Measurements from ENCODE around the gene LSR. TPM values are rescaled to one million over a fixed set of nuclear protein-coding genes. Genes with fewer than 3 reads are reported as not detected.

LSR gene
- total RNA-seq, 1 donor from 2014 or later, result 32.9 TPM

- intact Hi-C loops (cut with DNase I), result no loop called here
- no peaks in the 10 kb centered on the region for H3K9me3 ChIP-seq
- H3K27me3 ChIP-seq, result no peaks in the 10 kb centered on the region
- TF ChIP-seq POLR2A (IDR thresholded peaks at IDR 0.05), result no peak
- no peak for TF ChIP-seq POLR2AphosphoS5 (IDR thresholded peaks at IDR 0.05; ENCODE audit: insufficient read depth in 1 of 2, low read depth in 1 of 2)
- TF ChIP-seq, protein P1, sequence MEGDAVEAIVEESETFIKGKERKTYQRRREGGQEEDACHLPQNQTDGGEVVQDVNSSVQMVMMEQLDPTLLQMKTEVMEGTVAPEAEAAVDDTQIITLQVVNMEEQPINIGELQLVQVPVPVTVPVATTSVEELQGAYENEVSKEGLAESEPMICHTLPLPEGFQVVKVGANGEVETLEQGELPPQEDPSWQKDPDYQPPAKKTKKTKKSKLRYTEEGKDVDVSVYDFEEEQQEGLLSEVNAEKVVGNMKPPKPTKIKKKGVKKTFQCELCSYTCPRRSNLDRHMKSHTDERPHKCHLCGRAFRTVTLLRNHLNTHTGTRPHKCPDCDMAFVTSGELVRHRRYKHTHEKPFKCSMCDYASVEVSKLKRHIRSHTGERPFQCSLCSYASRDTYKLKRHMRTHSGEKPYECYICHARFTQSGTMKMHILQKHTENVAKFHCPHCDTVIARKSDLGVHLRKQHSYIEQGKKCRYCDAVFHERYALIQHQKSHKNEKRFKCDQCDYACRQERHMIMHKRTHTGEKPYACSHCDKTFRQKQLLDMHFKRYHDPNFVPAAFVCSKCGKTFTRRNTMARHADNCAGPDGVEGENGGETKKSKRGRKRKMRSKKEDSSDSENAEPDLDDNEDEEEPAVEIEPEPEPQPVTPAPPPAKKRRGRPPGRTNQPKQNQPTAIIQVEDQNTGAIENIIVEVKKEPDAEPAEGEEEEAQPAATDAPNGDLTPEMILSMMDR (IDR thresholded peaks at IDR 0.05), result no peak
- no peaks in the 10 kb centered on the region for H3K36me3 ChIP-seq
- no peak overlapping the region for H3K27ac ChIP-seq
- H3K4me3 ChIP-seq, result no peak overlapping the region
- peaks cover 34% of the 10 kb centered on the region for H3K4me1 ChIP-seq
- peak in 1 of 2 donors; percentile 29 for DNase-seq (ENCODE audit: extremely low spot score in 2 of 2)
Observed at GRCh38 chr19:35209646-35210045, 39.2 kb upstream of the LSR start.

DNA sequence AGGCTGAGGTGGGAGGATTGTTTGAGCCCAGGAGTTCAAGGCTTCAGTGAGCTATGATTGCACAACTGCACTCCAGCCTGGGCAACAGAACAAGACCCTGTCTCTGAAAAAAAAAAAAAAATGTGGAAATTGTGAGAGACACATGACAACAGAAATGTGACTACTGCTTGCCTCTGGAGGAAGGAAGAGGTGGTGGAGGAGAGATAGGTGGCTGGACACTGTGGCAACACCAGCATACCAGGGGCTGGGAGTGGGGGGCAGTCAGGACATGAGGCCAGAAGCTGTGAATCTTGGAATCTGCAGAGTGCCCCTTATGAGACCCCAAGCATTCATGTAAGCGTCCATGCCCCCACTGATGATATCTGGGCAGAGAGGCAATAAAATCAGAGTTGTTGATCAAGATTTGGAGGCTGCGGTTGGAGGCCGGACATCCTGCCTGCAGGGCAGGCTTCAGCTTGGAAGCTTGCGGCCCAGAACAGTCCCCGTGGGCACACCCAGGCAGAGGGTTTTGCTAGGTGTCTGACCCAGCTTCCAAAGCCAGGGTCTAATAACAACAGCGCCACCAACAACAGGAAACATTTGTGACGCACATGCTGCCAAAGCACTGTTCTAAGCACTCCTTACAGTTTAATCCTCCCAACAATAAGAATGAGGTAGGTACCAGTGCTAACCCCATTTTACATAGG, 37.1 kb upstream of the LSR start:
- DNase-seq (ENCODE audit: extremely low spot score in 2 of 2), result no peak
- H3K4me3 ChIP-seq, result no peak overlapping the region
- peak overlapping the region; percentile 62 for H3K27ac ChIP-seq
- H3K27me3 ChIP-seq, result no peaks in the 10 kb centered on the region
- H3K9me3 ChIP-seq, result no peaks in the 10 kb centered on the region
- no peaks in the 10 kb centered on the region for H3K36me3 ChIP-seq
- H3K4me1 ChIP-seq, result peaks cover 37% of the 10 kb centered on the region
- intact Hi-C loops (cut with DNase I), result no loop called here
- no peak for TF ChIP-seq POLR2A (IDR thresholded peaks at IDR 0.05)
- TF ChIP-seq, protein P1 (IDR thresholded peaks at IDR 0.05), result no peak
- TF ChIP-seq POLR2AphosphoS5 (IDR thresholded peaks at IDR 0.05; ENCODE audit: insufficient read depth in 1 of 2, low read depth in 1 of 2), result peak; percentile 22 to 78

GRCh38 chr19:35212241-35212640, 36.6 kb upstream of the LSR start:
- Histone ChIP-seq H3K27ac (peak overlapping the region; percentile 62), H3K27me3 (no peaks in the 10 kb centered on the region), H3K4me1 (peaks cover 32% of the 10 kb centered on the region), H3K9me3 (no peaks in the 10 kb centered on the region), H3K4me3 (no peak overlapping the region), H3K36me3 (no peaks in the 10 kb centered on the region)
- intact Hi-C loops (cut with DNase I), result no loop called here
- no peak for DNase-seq (ENCODE audit: extremely low spot score in 2 of 2)
- TF ChIP-seq POLR2AphosphoS5 (IDR thresholded peaks at IDR 0.05; ENCODE audit: insufficient read depth in 1 of 2, low read depth in 1 of 2), result no peak
- TF ChIP-seq, protein P1 (IDR thresholded peaks at IDR 0.05), result no peak
- no peak for TF ChIP-seq POLR2A (IDR thresholded peaks at IDR 0.05)

DNA sequence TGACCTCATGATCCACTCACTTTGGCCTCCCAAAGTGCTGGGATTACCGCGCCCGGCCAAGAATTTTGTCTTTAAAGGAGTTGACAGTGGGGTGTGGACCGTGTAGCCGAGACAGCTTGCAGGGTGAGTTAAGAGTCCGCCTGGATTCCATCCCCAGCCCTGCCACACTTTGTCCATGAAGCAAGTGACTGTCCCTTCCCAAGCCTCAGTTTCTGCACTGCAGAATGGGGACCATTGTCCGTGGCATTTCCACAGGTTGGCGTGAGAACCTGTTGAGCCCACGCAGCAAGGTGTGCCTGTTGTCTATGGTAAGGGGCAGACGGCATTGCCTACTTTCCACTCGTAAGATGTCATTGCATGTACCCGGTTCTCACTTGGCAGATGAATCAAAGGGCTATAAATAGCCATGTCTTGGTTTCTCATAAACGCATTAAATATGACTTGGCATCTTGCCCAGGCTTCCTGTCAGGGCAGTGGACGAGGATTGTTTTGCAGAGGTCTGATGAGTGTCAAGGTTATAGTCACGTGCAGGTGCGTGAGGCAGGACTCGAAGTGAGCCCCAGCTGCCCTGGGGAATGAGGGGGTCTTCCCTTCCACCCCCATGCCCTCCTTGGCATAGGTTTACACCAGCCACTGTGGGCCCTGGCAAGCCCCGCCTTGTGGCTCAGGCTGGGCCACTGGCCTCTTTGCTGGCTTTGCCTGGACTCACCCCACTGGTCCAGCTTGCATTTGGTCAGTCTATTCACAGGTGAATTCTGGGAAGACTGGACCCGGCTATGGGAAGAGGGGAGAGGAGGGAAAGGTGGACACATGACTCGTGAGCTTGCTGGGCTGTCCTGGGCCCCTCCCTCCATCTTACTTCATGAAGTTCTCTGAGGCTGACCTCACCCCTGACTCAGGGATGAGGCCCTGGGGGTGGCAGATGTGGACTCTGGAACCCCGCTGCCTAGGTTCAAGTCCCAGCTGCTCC, 34.9 kb upstream of the LSR start:
- H3K4me3 ChIP-seq, result no peak overlapping the region
- no peaks in the 10 kb centered on the region for H3K36me3 ChIP-seq
- DNase-seq (ENCODE audit: extremely low spot score in 2 of 2), result no peak

More for the DNA sequence above, 34.9 kb upstream of the LSR start:
- no peaks in the 10 kb centered on the region for H3K27me3 ChIP-seq
- TF ChIP-seq, protein P1 (IDR thresholded peaks at IDR 0.05), result no peak
- TF ChIP-seq POLR2AphosphoS5 (IDR thresholded peaks at IDR 0.05; ENCODE audit: insufficient read depth in 1 of 2, low read depth in 1 of 2) (peak; percentile 54 to 91), POLR2A (IDR thresholded peaks at IDR 0.05) (no peak)
- H3K27ac ChIP-seq, result peak overlapping the region; percentile 64
- no peaks in the 10 kb centered on the region for H3K9me3 ChIP-seq
- intact Hi-C loops (cut with DNase I), result no loop called here
- H3K4me1 ChIP-seq, result peaks cover 27% of the 10 kb centered on the region
